ENCODE results near the gene RLN2. TPM values are rescaled to one million over a fixed set of nuclear protein-coding genes. Genes with fewer than 3 reads are reported as not detected.
"Not testable (repeated sequence)": the region's sequence is repeated elsewhere in the genome, so short reads cannot be mapped to it uniquely, and the experiment has no call there.

The RLN2 gene
- polyA plus RNA-seq = under 1 TPM in 2 of 4 donors, not detected in 2; 0.38 to 0.81 TPM
- long read RNA-seq, donor 1 = 0 reads
- long read RNA-seq, donor 2 = 0 reads
- long read RNA-seq, donor 3 = 0 reads
- long read RNA-seq, donor 4 = 0 reads
- long read RNA-seq, donor 5 = 0 reads
- long read RNA-seq, donor 6 = 0 reads
- long read RNA-seq, donor 7 = 0 reads
- long read RNA-seq, donor 8 = 0 reads
- long read RNA-seq, donor 9 = 0 reads
- long read RNA-seq, donor 10 = 0 reads

GRCh38 chr9:5303840-5304795 lies at the start of gene RLN2:
TSS of gene RLN2 (minus strand) at chr9:5304716. CDS start at chr9:5304580, 136 bp downstream.
- 10 to 21% (median 18%) methylated on average over 15 of the region's 50 CpGs for WGBS, 3 donors

GRCh38 chr9:5354184-5354583 lies 49.7 kb upstream of the RLN2 start:
- H3K9me3 ChIP-seq (ENCODE audit: control insufficient read depth in 2 of 2, insufficient read depth in 1 of 2, low read depth in 1 of 2, low read length in 1 of 2) = peaks cover 0 to 2% of the 10 kb centered on the region in 2 donors
- 95 to 97% (median 95%) methylated on average over 2 of the region's 2 CpGs for WGBS, 3 donors
- FAIRE-seq (no peak), DNase-seq (no peak)
- H3K4me1 ChIP-seq (ENCODE audit: control insufficient read depth in 3 of 3, insufficient read depth in 2 of 3, low read depth in 1 of 3, low read length in 2 of 3) = no peaks in the 10 kb centered on the region
- H3K27me3 ChIP-seq (ENCODE audit: control insufficient read depth in 3 of 3, insufficient read depth in 3 of 3, low read length in 3 of 3) = no peaks in the 10 kb centered on the region
- H3K27ac ChIP-seq (ENCODE audit: low read depth in 1 of 3, low read length in 2 of 3) = no peak overlapping the region
- H3K36me3 ChIP-seq (ENCODE audit: control insufficient read depth in 3 of 3, insufficient read depth in 2 of 3, low read depth in 1 of 3, low read length in 3 of 3) = peaks cover 0 to 3% (median 0%) of the 10 kb centered on the region in 3 donors
- H3K4me3 ChIP-seq (ENCODE audit: low read depth in 1 of 3, low read length in 3 of 3) = no peak overlapping the region

More at GRCh38 chr9:5303840-5304795, at the start of gene RLN2:
- not testable (repeated sequence) for H3K9me3 ChIP-seq (ENCODE audit: control insufficient read depth in 2 of 2, insufficient read depth in 1 of 2, low read depth in 1 of 2, low read length in 1 of 2); H3K27me3 ChIP-seq (ENCODE audit: control insufficient read depth in 3 of 3, insufficient read depth in 3 of 3, low read length in 3 of 3); H3K27ac ChIP-seq (ENCODE audit: low read depth in 1 of 3, low read length in 2 of 3); H3K36me3 ChIP-seq (ENCODE audit: control insufficient read depth in 3 of 3, insufficient read depth in 2 of 3, low read depth in 1 of 3, low read length in 3 of 3); H3K4me1 ChIP-seq (ENCODE audit: control insufficient read depth in 3 of 3, insufficient read depth in 2 of 3, low read depth in 1 of 3, low read length in 2 of 3); H3K4me3 ChIP-seq (ENCODE audit: low read depth in 1 of 3, low read length in 3 of 3)
- FAIRE-seq (peak; percentile 97), DNase-seq (peak; percentile 9 to 36)

GRCh38 chr9:5352637-5353248 lies 48.2 kb upstream of the RLN2 start:
- FAIRE-seq = no peak
- DNase-seq = peak in 1 of 2 donors; percentile 14
- Histone ChIP-seq H3K4me1 (ENCODE audit: control insufficient read depth in 3 of 3, insufficient read depth in 2 of 3, low read depth in 1 of 3, low read length in 2 of 3) (no peaks in the 10 kb centered on the region), H3K27ac (ENCODE audit: low read depth in 1 of 3, low read length in 2 of 3) (no peak overlapping the region), H3K4me3 (ENCODE audit: low read depth in 1 of 3, low read length in 3 of 3) (no peak overlapping the region), H3K36me3 (ENCODE audit: control insufficient read depth in 3 of 3, insufficient read depth in 2 of 3, low read depth in 1 of 3, low read length in 3 of 3) (peaks cover 0 to 3% (median 0%) of the 10 kb centered on the region in 3 donors), H3K9me3 (ENCODE audit: control insufficient read depth in 2 of 2, insufficient read depth in 1 of 2, low read depth in 1 of 2, low read length in 1 of 2) (peaks cover 0 to 7% of the 10 kb centered on the region in 2 donors), H3K27me3 (ENCODE audit: control insufficient read depth in 3 of 3, insufficient read depth in 3 of 3, low read length in 3 of 3) (no peaks in the 10 kb centered on the region)
- 61 to 85% (median 73%) methylated on average over 1 of the region's 1 CpG for WGBS, 3 donors

- not testable (repeated sequence) for H3K9me3 ChIP-seq (ENCODE audit: control insufficient read depth in 2 of 2, insufficient read depth in 1 of 2, low read depth in 1 of 2, low read length in 1 of 2); H3K27me3 ChIP-seq (ENCODE audit: control insufficient read depth in 3 of 3, insufficient read depth in 3 of 3, low read length in 3 of 3); H3K4me1 ChIP-seq (ENCODE audit: control insufficient read depth in 3 of 3, insufficient read depth in 2 of 3, low read depth in 1 of 3, low read length in 2 of 3); H3K36me3 ChIP-seq (ENCODE audit: control insufficient read depth in 3 of 3, insufficient read depth in 2 of 3, low read depth in 1 of 3, low read length in 3 of 3); H3K4me3 ChIP-seq (ENCODE audit: low read depth in 1 of 3, low read length in 3 of 3); H3K27ac ChIP-seq (ENCODE audit: low read depth in 1 of 3, low read length in 2 of 3)
- FAIRE-seq (peak; percentile 97), DNase-seq (peak; percentile 11 to 31)
- WGBS, 3 donors = 9 to 14% (median 12%) methylated on average over 14 of the region's 50 CpGs
Observed at GRCh38 chr9:5338992-5339981, 34.8 kb upstream of the RLN2 start, which contains the start of gene RLN1. TSS of gene RLN1 (minus strand) at chr9:5339876. CDS start at chr9:5339746, 130 bp downstream.

GRCh38 chr9:5336688-5337087 lies 32.2 kb upstream of the RLN2 start:
- Histone ChIP-seq H3K4me3 (ENCODE audit: low read depth in 1 of 3, low read length in 3 of 3) (no peak overlapping the region), H3K27ac (ENCODE audit: low read depth in 1 of 3, low read length in 2 of 3) (no peak overlapping the region), H3K27me3 (ENCODE audit: control insufficient read depth in 3 of 3, insufficient read depth in 3 of 3, low read length in 3 of 3) (peaks cover 0 to 3% (median 0%) of the 10 kb centered on the region in 3 donors), H3K4me1 (ENCODE audit: control insufficient read depth in 3 of 3, insufficient read depth in 2 of 3, low read depth in 1 of 3, low read length in 2 of 3) (no peaks in the 10 kb centered on the region), H3K9me3 (ENCODE audit: control insufficient read depth in 2 of 2, insufficient read depth in 1 of 2, low read depth in 1 of 2, low read length in 1 of 2) (no peaks in the 10 kb centered on the region), H3K36me3 (ENCODE audit: control insufficient read depth in 3 of 3, insufficient read depth in 2 of 3, low read depth in 1 of 3, low read length in 3 of 3) (no peaks in the 10 kb centered on the region)
- no peak for FAIRE-seq
- 60 to 87% (median 75%) methylated on average over 4 of the region's 4 CpGs for WGBS, 3 donors
- DNase-seq = peak in 1 of 2 donors; percentile 17

- H3K36me3 ChIP-seq (ENCODE audit: control insufficient read depth in 3 of 3, insufficient read depth in 2 of 3, low read depth in 1 of 3, low read length in 3 of 3); H3K27ac ChIP-seq (ENCODE audit: low read depth in 1 of 3, low read length in 2 of 3); DNase-seq; H3K4me3 ChIP-seq (ENCODE audit: low read depth in 1 of 3, low read length in 3 of 3); H3K4me1 ChIP-seq (ENCODE audit: control insufficient read depth in 3 of 3, insufficient read depth in 2 of 3, low read depth in 1 of 3, low read length in 2 of 3); H3K9me3 ChIP-seq (ENCODE audit: control insufficient read depth in 2 of 2, insufficient read depth in 1 of 2, low read depth in 1 of 2, low read length in 1 of 2); H3K27me3 ChIP-seq (ENCODE audit: control insufficient read depth in 3 of 3, insufficient read depth in 3 of 3, low read length in 3 of 3); FAIRE-seq: not testable (repeated sequence)
- WGBS, 3 donors = 81 to 93% (median 91%) methylated on average over 3 of the region's 3 CpGs
Observed at GRCh38 chr9:5331276-5331675, 26.8 kb upstream of the RLN2 start.

GRCh38 chr9:5326893-5327548 lies 22.5 kb upstream of the RLN2 start:
- 62 to 69% (median 65%) methylated on average over 10 of the region's 10 CpGs for WGBS, 3 donors
- no peak for FAIRE-seq
- DNase-seq = peak; percentile 7 to 21

More at GRCh38 chr9:5326893-5327548, 22.5 kb upstream of the RLN2 start:
- Histone ChIP-seq H3K4me1 (ENCODE audit: control insufficient read depth in 3 of 3, insufficient read depth in 2 of 3, low read depth in 1 of 3, low read length in 2 of 3) (no peaks in the 10 kb centered on the region), H3K27ac (ENCODE audit: low read depth in 1 of 3, low read length in 2 of 3) (no peak overlapping the region), H3K4me3 (ENCODE audit: low read depth in 1 of 3, low read length in 3 of 3) (no peak overlapping the region), H3K36me3 (ENCODE audit: control insufficient read depth in 3 of 3, insufficient read depth in 2 of 3, low read depth in 1 of 3, low read length in 3 of 3) (no peaks in the 10 kb centered on the region), H3K27me3 (ENCODE audit: control insufficient read depth in 3 of 3, insufficient read depth in 3 of 3, low read length in 3 of 3) (no peaks in the 10 kb centered on the region), H3K9me3 (ENCODE audit: control insufficient read depth in 2 of 2, insufficient read depth in 1 of 2, low read depth in 1 of 2, low read length in 1 of 2) (no peaks in the 10 kb centered on the region)

All from small intestine (tissue), 16 donors.